GM12878 (cell line): ENCODE measurements around the gene BAIAP2L1. TPM values are rescaled to one million over a fixed set of nuclear protein-coding genes. Genes with fewer than 3 reads are reported as not detected.

ENCODE experiments used
- ATAC-seq: fragments of 200-7000 bp; cut with Tn5 transposase; 3 replicates; pipeline ENCODE4 v1.9.1; 2020; ENCODE audit warnings: mild to moderate bottlenecking, moderate library complexity
- BruUV-seq: library from RNA; stranded (reverse); fragments of 400-500 nt; replicated peaks from 2 replicates; lab custom pipeline; 2021; lab: Mats Ljungman, UMichigan
- CTCF ChIA-PET: fragments of 300-600 bp; sonication (Branson Sonifier 250); formaldehyde crosslinking; extraction: SDS; loops from one replicate; lab custom pipeline; 2021; ENCODE audit warnings: inconsistent platforms; lab: Yijun Ruan, JAX
- POLR2A ChIA-PET: fragments of 350-600 bp; formaldehyde crosslinking; extraction: SDS; loops from one replicate; lab custom pipeline; 2021; ENCODE audit warnings: inconsistent platforms; lab: Charles Lee
- RAD21 ChIA-PET: fragments of 300-600 bp; sonication (Branson Sonifier 250); formaldehyde crosslinking; loops from one replicate; lab custom pipeline; 2023; ENCODE audit warnings: antibody characterized with exemption; ENCODE audit not compliant: unreplicated experiment; lab: Charles Lee
- SMC1A ChIA-PET: fragments of 300-600 bp; sonication (Branson Sonifier 250); formaldehyde crosslinking; loops from one replicate; lab custom pipeline; 2023; ENCODE audit not compliant: unreplicated experiment, uncharacterized antibody; lab: Charles Lee
- DNase-seq: peaks from one replicate; pipeline ENCODE4 v3.0.0-alpha.2; 2011; ENCODE audit warnings: low read depth, low spot score
- FAIRE-seq: peaks from 3 replicates; lab custom pipeline; 2011; peaks lifted over from hg19 to GRCh38; lab: Jason Lieb, UNC
- H2AFZ ChIP-seq: 2 replicates; pipeline ENCODE4 v1.6.0; 2011; ENCODE audit warnings: low read depth, low read length, control low read depth; ENCODE audit not compliant: control insufficient read depth
- H3K27ac ChIP-seq: 2 replicates; pipeline ENCODE4 v1.5.1; 2011; ENCODE audit warnings: control low read depth; ENCODE audit not compliant: control insufficient read depth, insufficient read depth
- H3K27me3 ChIP-seq, 2 experiments: replicated peaks in 1 of 2; 2 replicates each; pipeline versions ENCODE4 v1.6.0 to v1.6.1; 2011; ENCODE audit warnings: low read length in 1 of 2; ENCODE audit not compliant: control insufficient read depth in 2 of 2, insufficient read depth in 2 of 2
- H3K36me3 ChIP-seq, 2 experiments: 2 replicates each; pipeline ENCODE4 v1.5.1; 2011; ENCODE audit warnings: low read length in 1 of 2; ENCODE audit not compliant: control insufficient read depth in 2 of 2, insufficient read depth in 2 of 2
- H3K4me1 ChIP-seq: 2 replicates; pipeline ENCODE4 v1.6.1; 2011; ENCODE audit warnings: mild to moderate bottlenecking, low read length, moderate library complexity, mixed read lengths; ENCODE audit not compliant: control insufficient read depth, insufficient read depth
- H3K4me2 ChIP-seq: 2 replicates; pipeline ENCODE4 v1.6.0; 2011; ENCODE audit warnings: control low read depth; ENCODE audit not compliant: control insufficient read depth, insufficient read depth
- H3K4me3 ChIP-seq: fragments of 200-600 bp; sonication (generic); 2 replicates; pipeline ENCODE4 v1.5.1; 2016
- H3K79me2 ChIP-seq: 2 replicates; pipeline ENCODE4 v1.6.0; 2011; ENCODE audit warnings: low read length; ENCODE audit not compliant: control insufficient read depth, insufficient read depth
- H3K9ac ChIP-seq: 2 replicates; pipeline ENCODE4 v1.8.0; 2011; ENCODE audit warnings: low read length, control low read depth, mixed read lengths; ENCODE audit not compliant: control insufficient read depth, insufficient read depth
- H3K9me3 ChIP-seq: replicated peaks from 3 replicates; pipeline ENCODE4 v1.5.1; 2011; ENCODE audit warnings: mild to moderate bottlenecking, low read length; ENCODE audit not compliant: control insufficient read depth, insufficient read depth
- H4K20me1 ChIP-seq: 2 replicates; pipeline ENCODE4 v1.6.0; 2011; ENCODE audit not compliant: control insufficient read depth, insufficient read depth
- ASH2L ChIP-seq: fragments of 300-600, 200-600 bp; sonication (generic); IDR thresholded peaks from 2 replicates; pipeline ENCODE4 v1.6.1; 2017; ENCODE audit warnings: low read depth, mild to moderate bottlenecking, borderline replicate concordance
- BHLHE40 ChIP-seq, 2 experiments: fragments of 450-650 bp in 1 of 2; IDR thresholded peaks; 2 replicates each; pipeline ENCODE4 v1.6.1; 2011 to 2017; ENCODE audit warnings: low read depth in 2 of 2, borderline replicate concordance in 1 of 2, improper control_type of control experiment in 1 of 2, low read length in 1 of 2, mild to moderate bottlenecking in 1 of 2
- CBX3 ChIP-seq: fragments of 200-600 bp; sonication (generic); IDR thresholded peaks from 2 replicates; pipeline ENCODE4 v1.6.1; 2016; ENCODE audit warnings: low read depth, borderline replicate concordance
- CHD2 ChIP-seq: IDR thresholded peaks from 2 replicates; pipeline ENCODE4 v1.6.1; 2011; ENCODE audit warnings: low read depth, low read length, improper control_type of control experiment, borderline replicate concordance
- EED ChIP-seq: sonication (generic); IDR thresholded peaks from 2 replicates; pipeline ENCODE4 v1.6.1; 2016; ENCODE audit warnings: antibody characterized with exemption, low read depth
- ESRRA ChIP-seq: IDR thresholded peaks from 2 replicates; pipeline ENCODE4 v1.6.1; 2012; ENCODE audit warnings: mild to moderate bottlenecking, low read length, improper control_type of control experiment
- FOXK2 ChIP-seq: fragments of 450-650 bp; IDR thresholded peaks from 2 replicates; pipeline ENCODE4 v1.6.1; 2017; ENCODE audit warnings: mild to moderate bottlenecking, moderate library complexity
- FOXM1 ChIP-seq: IDR thresholded peaks from 2 replicates; pipeline ENCODE4 v1.6.1; 2012; ENCODE audit warnings: low read depth, mild to moderate bottlenecking, inconsistent platforms, low read length, moderate library complexity
- MTA2 ChIP-seq: fragments of 450-650 bp; IDR thresholded peaks from 2 replicates; pipeline ENCODE4 v1.6.1; 2016; ENCODE audit warnings: low read depth, mild to moderate bottlenecking, moderate library complexity
- POLR2A ChIP-seq: IDR thresholded peaks from 2 replicates; pipeline ENCODE4 v1.6.1; 2011; ENCODE audit warnings: low read depth, mild to moderate bottlenecking, low read length
- POLR2AphosphoS5 ChIP-seq: IDR thresholded peaks from 2 replicates; pipeline ENCODE4 v1.6.1; 2011; ENCODE audit warnings: mild to moderate bottlenecking, low read length, inconsistent platforms
- SMC3 ChIP-seq: IDR thresholded peaks from 2 replicates; pipeline ENCODE4 v1.6.1; 2011; ENCODE audit warnings: low read length, improper control_type of control experiment, borderline replicate concordance
- STAT1 ChIP-seq: fragments of 450-650 bp; conservative IDR thresholded peaks from 2 replicates; pipeline ENCODE4 v1.6.1; 2014; ENCODE audit warnings: antibody characterized with exemption, mild to moderate bottlenecking
- TCF3 ChIP-seq: IDR thresholded peaks from 2 replicates; pipeline ENCODE4 v1.6.1; 2012; ENCODE audit warnings: low read depth, mild to moderate bottlenecking, low read length, borderline replicate concordance; ENCODE audit not compliant: insufficient read depth
- WRNIP1 ChIP-seq: IDR thresholded peaks from 2 replicates; pipeline ENCODE4 v1.6.1; 2011; ENCODE audit warnings: low read depth, low read length, improper control_type of control experiment, borderline replicate concordance
- YBX1 ChIP-seq: fragments of 450-650 bp; IDR thresholded peaks from 2 replicates; pipeline ENCODE4 v1.6.1; 2016; ENCODE audit warnings: antibody characterized with exemption
- ZBTB11 ChIP-seq: fragments of 450-650 bp; formaldehyde crosslinking; IDR thresholded peaks from 2 replicates; pipeline ENCODE4 v1.5.0; 2022; ENCODE audit warnings: mild to moderate bottlenecking, missing genetic modification characterization
- WGBS: methylation state at CpG from one replicate; pipeline ENCODE4 v1.1.6; 2016; ENCODE audit warnings: low lambda C conversion rate; ENCODE audit not compliant: insufficient replicate concordance, insufficient coverage; ENCODE audit errors: missing lambda C conversion rate; 5-methylcytosine and 5-hydroxymethylcytosine counted together
- in situ Hi-C: fragments of 300-500 bp; cut with MboI; formaldehyde crosslinking; loops from 9 replicates; pipeline ENCODE4 v1.14.3; 2018; ENCODE audit warnings: mixed read lengths
- intact Hi-C: fragments of 100-400 bp; cut with micrococcal nuclease; formaldehyde crosslinking; loops from one replicate; pipeline ENCODE4 v1.14.2; 2022; ENCODE audit not compliant: unreplicated experiment
- polyA plus RNA-seq, 11 experiments: library from polyadenylated mRNA; depleted of rRNA in 4 of 11; unstranded in 6 of 11; stranded (reverse) in 5 of 11; fragments of >200 nt; fragmentation: Nextera tagmentation in 4 of 11; fragmentation: Illumina TruSeq in 1 of 11; extraction: Ambion mirVana in 4 of 11; extraction: Trizol in 1 of 11; gene quantifications; 1 replicate in 1 of 11; 2 replicates in 10 of 11; pipeline versions ENCODE4 v1.2.1 to v1.2.3, GENCODE V29; 2011 to 2016; ENCODE audit warnings: inconsistent platforms in 2 of 11, missing spikeins in 2 of 11, low read depth in 1 of 11
- total RNA-seq, 4 experiments: library from RNA; depleted of rRNA in 3 of 4; stranded (reverse); fragments of >200 nt in 3 of 4; fragmentation: Illumina TruSeq in 1 of 4; extraction: Trizol in 1 of 4; gene quantifications; 2 replicates each; pipeline versions ENCODE4 v1.2.1 to v1.2.3, GENCODE V29; 2013 to 2021
- TF ChIP-seq, protein P1 (sequence below): fragments of 450-650 bp; IDR thresholded peaks from 2 replicates; pipeline ENCODE4 v1.6.1; 2017; ENCODE audit warnings: antibody characterized with exemption, mild to moderate bottlenecking, moderate library complexity

The BAIAP2L1 gene
- total and polyA plus RNA-seq, 10 of the 15 experiments (the other 5 are each of a cell fraction or from before 2014, with no cell fraction given): 8.9 to 60.2 (median 35.7) TPM

- Histone ChIP-seq H3K27ac (no peak overlapping the region), H3K9me3 (no peaks in the 10 kb centered on the region), H3K79me2 (peaks cover 8% of the 10 kb centered on the region), H4K20me1 (no peaks in the 10 kb centered on the region), H2AFZ (no peak overlapping the region), H3K9ac (no peak overlapping the region), H3K4me3 (no peak overlapping the region), H3K36me3 (no peaks in the 10 kb centered on the region; a peak in 1 of 4 replicates), H3K4me2 (no peak overlapping the region), H3K27me3 (no peaks in the 10 kb centered on the region), H3K4me1 (no peaks in the 10 kb centered on the region)
- DNase-seq (no peak), ATAC-seq (no peak), FAIRE-seq (no peak)
- POLR2A ChIA-PET: no interaction called here
- 88% methylated on average over 3 of the region's 3 CpGs for WGBS
- no peak for TF ChIP-seq FOXM1
- TF ChIP-seq EED: no peak
- no peak for TF ChIP-seq ESRRA
- TF ChIP-seq YBX1: no peak
- TF ChIP-seq STAT1: no peak
- no peak for TF ChIP-seq TCF3
- TF ChIP-seq POLR2A: no peak
- no peak for TF ChIP-seq CBX3
- TF ChIP-seq, protein P1, sequence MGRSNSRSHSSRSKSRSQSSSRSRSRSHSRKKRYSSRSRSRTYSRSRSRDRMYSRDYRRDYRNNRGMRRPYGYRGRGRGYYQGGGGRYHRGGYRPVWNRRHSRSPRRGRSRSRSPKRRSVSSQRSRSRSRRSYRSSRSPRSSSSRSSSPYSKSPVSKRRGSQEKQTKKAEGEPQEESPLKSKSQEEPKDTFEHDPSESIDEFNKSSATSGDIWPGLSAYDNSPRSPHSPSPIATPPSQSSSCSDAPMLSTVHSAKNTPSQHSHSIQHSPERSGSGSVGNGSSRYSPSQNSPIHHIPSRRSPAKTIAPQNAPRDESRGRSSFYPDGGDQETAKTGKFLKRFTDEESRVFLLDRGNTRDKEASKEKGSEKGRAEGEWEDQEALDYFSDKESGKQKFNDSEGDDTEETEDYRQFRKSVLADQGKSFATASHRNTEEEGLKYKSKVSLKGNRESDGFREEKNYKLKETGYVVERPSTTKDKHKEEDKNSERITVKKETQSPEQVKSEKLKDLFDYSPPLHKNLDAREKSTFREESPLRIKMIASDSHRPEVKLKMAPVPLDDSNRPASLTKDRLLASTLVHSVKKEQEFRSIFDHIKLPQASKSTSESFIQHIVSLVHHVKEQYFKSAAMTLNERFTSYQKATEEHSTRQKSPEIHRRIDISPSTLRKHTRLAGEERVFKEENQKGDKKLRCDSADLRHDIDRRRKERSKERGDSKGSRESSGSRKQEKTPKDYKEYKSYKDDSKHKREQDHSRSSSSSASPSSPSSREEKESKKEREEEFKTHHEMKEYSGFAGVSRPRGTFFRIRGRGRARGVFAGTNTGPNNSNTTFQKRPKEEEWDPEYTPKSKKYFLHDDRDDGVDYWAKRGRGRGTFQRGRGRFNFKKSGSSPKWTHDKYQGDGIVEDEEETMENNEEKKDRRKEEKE: no peak
- no peak for TF ChIP-seq WRNIP1
- TF ChIP-seq FOXK2: no peak
- no peak for TF ChIP-seq SMC3
- no peak for TF ChIP-seq MTA2
- no peak for TF ChIP-seq ZBTB11
- no peak for TF ChIP-seq POLR2AphosphoS5
- no peak for TF ChIP-seq ASH2L
- no peak for TF ChIP-seq CHD2
- no peak for TF ChIP-seq BHLHE40 (IDR thresholded peaks at IDR 0.05; ENCODE audit: borderline replicate concordance in 1 of 2, low read depth in 2 of 2, low read length in 1 of 2)
- intact Hi-C loops: no loop called here
- CTCF ChIA-PET: interaction anchor here (1.3 kb wide), 1 partner anchor 27 kb away, joined by 3 read pairs; no protein-coding TSS in a partner anchor
- BruUV-seq: no TSS peak
- SMC1A ChIA-PET: interaction anchor here (1.8 kb wide), 1 partner anchor 17 kb away, joined by 4 read pairs; no protein-coding TSS in a partner anchor
- RAD21 ChIA-PET: no interaction called here
- in situ Hi-C loops: no loop called here
These were observed 26.6 kb downstream of the BAIAP2L1 start for GRCh38 chr7:98374285-98374680.
